IMR-90 (cell line): Measurements from ENCODE around the gene MYO5A. TPM values are rescaled to one million over a fixed set of nuclear protein-coding genes. Genes with fewer than 3 reads are reported as not detected.

Experiments
- ATAC-seq: fragments of 200-7000 bp; cut with Tn5 transposase; 2 replicates; pipeline ENCODE4 v1.9.1; 2020; ENCODE audit warnings: low read depth, mild to moderate bottlenecking, moderate library complexity
- BruUV-seq: library from RNA; stranded (reverse); fragments of 400-500 nt; replicated peaks from 2 replicates; lab custom pipeline; 2021; lab: Mats Ljungman, UMichigan
- CTCF ChIA-PET: fragments of 300-600 bp; formaldehyde crosslinking; extraction: SDS; loops from one replicate; lab custom pipeline; 2021; ENCODE audit warnings: antibody characterized with exemption; lab: Yijun Ruan, JAX
- POLR2A ChIA-PET: fragments of 300-600 bp; sonication (Branson Sonifier 250); formaldehyde crosslinking; loops from one replicate; lab custom pipeline; 2022; ENCODE audit warnings: antibody characterized with exemption; ENCODE audit not compliant: unreplicated experiment; lab: Charles Lee
- DNase-seq: peaks from one replicate; pipeline ENCODE4 v3.0.0; 2013
- H2AFZ ChIP-seq: replicated peaks from 2 replicates; pipeline ENCODE3; 2013; ENCODE audit warnings: low read length, mild to moderate bottlenecking; ENCODE audit not compliant: poor library complexity
- H2AK5ac ChIP-seq: 2 replicates; pipeline ENCODE4 v1.6.1; 2013; ENCODE audit warnings: low read depth, low read length, inconsistent platforms
- H2AK9ac ChIP-seq: replicated peaks from 2 replicates; pipeline ENCODE3; 2013; ENCODE audit warnings: mild to moderate bottlenecking, low read depth, low read length, moderate library complexity; ENCODE audit not compliant: poor library complexity
- H2BK120ac ChIP-seq: 2 replicates; pipeline ENCODE4 v1.6.1; 2013; ENCODE audit warnings: low read depth, low read length, inconsistent platforms
- H2BK15ac ChIP-seq: 3 replicates; pipeline ENCODE4 v1.6.1; 2013; ENCODE audit warnings: low read depth, low read length, inconsistent platforms
- H2BK20ac ChIP-seq: 2 replicates; pipeline ENCODE4 v1.6.1; 2013; ENCODE audit warnings: low read depth, mild to moderate bottlenecking, inconsistent platforms, low read length, moderate library complexity
- H2BK5ac ChIP-seq: 2 replicates; pipeline ENCODE4 v1.6.1; 2013; ENCODE audit warnings: mild to moderate bottlenecking, low read depth, low read length, inconsistent platforms; ENCODE audit not compliant: poor library complexity, severe bottlenecking
- H3K14ac ChIP-seq: replicated peaks from 2 replicates; pipeline ENCODE4 v1.6.1; 2013; ENCODE audit warnings: low read depth, low read length, inconsistent platforms
- H3K18ac ChIP-seq: 2 replicates; pipeline ENCODE4 v1.6.1; 2013; ENCODE audit warnings: low read depth, low read length, control low read depth
- H3K23ac ChIP-seq: 2 replicates; pipeline ENCODE4 v1.6.1; 2013; ENCODE audit warnings: low read depth, low read length, inconsistent platforms
- H3K27ac ChIP-seq: 2 replicates; pipeline ENCODE4 v1.5.1; 2013; ENCODE audit warnings: mild to moderate bottlenecking, control low read depth, low read length; ENCODE audit not compliant: insufficient read depth
- H3K27me3 ChIP-seq: 2 replicates; pipeline ENCODE4 v1.6.1; 2013; ENCODE audit warnings: low read length; ENCODE audit not compliant: control insufficient read depth, insufficient read depth
- H3K36me3 ChIP-seq: 2 replicates; pipeline ENCODE4 v1.6.1; 2013; ENCODE audit warnings: low read length, mixed read lengths; ENCODE audit not compliant: control insufficient read depth, insufficient read depth
- H3K4ac ChIP-seq: 2 replicates; pipeline ENCODE4 v1.6.1; 2013; ENCODE audit warnings: low read depth, low read length, inconsistent platforms
- H3K4me1 ChIP-seq: 2 replicates; pipeline ENCODE4 v1.6.1; 2013; ENCODE audit warnings: low read length, mixed read lengths; ENCODE audit not compliant: control insufficient read depth, insufficient read depth
- H3K4me2 ChIP-seq: 2 replicates; pipeline ENCODE4 v1.6.1; 2013; ENCODE audit warnings: low read depth, mild to moderate bottlenecking, control low read depth, low read length, moderate library complexity
- H3K4me3 ChIP-seq: 2 replicates; pipeline ENCODE4 v1.5.1; 2013; ENCODE audit warnings: low read depth, mild to moderate bottlenecking, control low read depth, low read length, moderate library complexity; ENCODE audit not compliant: insufficient read depth
- H3K56ac ChIP-seq: 2 replicates; pipeline ENCODE4 v1.6.1; 2013; ENCODE audit warnings: low read length, inconsistent platforms; ENCODE audit not compliant: insufficient read depth; ENCODE audit errors: extremely low read depth
- H3K79me1 ChIP-seq, 2 experiments: 2 replicates each; pipeline ENCODE4 v1.6.1; 2013; ENCODE audit warnings: low read length in 2 of 2, inconsistent platforms in 1 of 2, low read depth in 1 of 2
- H3K9ac ChIP-seq: 2 replicates; pipeline ENCODE4 v1.6.1; 2013; ENCODE audit warnings: low read depth, low read length, control low read depth
- H3K9me1 ChIP-seq: 2 replicates; pipeline ENCODE4 v1.6.1; 2013; ENCODE audit warnings: low read length, inconsistent platforms; ENCODE audit not compliant: insufficient read depth
- H3K9me3 ChIP-seq: 2 replicates; pipeline ENCODE4 v1.6.1; 2013; ENCODE audit warnings: low read length; ENCODE audit not compliant: control insufficient read depth, insufficient read depth
- H4K20me1 ChIP-seq: 2 replicates; pipeline ENCODE4 v1.6.1; 2013; ENCODE audit warnings: low read length, inconsistent platforms; ENCODE audit not compliant: insufficient read depth
- H4K5ac ChIP-seq: 2 replicates; pipeline ENCODE4 v1.6.1; 2013; ENCODE audit warnings: mild to moderate bottlenecking, low read depth, low read length, control low read depth
- H4K8ac ChIP-seq, 2 experiments: 2 replicates each; pipeline ENCODE4 v1.6.1; 2013; ENCODE audit warnings: low read depth in 2 of 2, low read length in 2 of 2, control low read depth in 1 of 2, inconsistent platforms in 1 of 2
- H4K91ac ChIP-seq: 2 replicates; pipeline ENCODE4 v1.6.1; 2013; ENCODE audit warnings: low read depth, low read length, inconsistent platforms; ENCODE audit not compliant: insufficient read depth
- FOS ChIP-seq: fragments of 150-350 bp; IDR thresholded peaks from 2 replicates; pipeline ENCODE4 v1.6.1; 2016; ENCODE audit warnings: low read depth, low read length
- MXI1 ChIP-seq: IDR thresholded peaks from 2 replicates; pipeline ENCODE4 v1.6.1; 2012; ENCODE audit warnings: low read depth, mild to moderate bottlenecking, low read length, moderate library complexity, borderline replicate concordance
- RAD21 ChIP-seq: IDR thresholded peaks from 2 replicates; pipeline ENCODE4 v1.6.1; 2012; ENCODE audit warnings: low read length, improper control_type of control experiment
- RCOR1 ChIP-seq: IDR thresholded peaks from 2 replicates; pipeline ENCODE4 v1.6.1; 2012; ENCODE audit warnings: mild to moderate bottlenecking, low read length, improper control_type of control experiment; ENCODE audit not compliant: insufficient replicate concordance
- WGBS, 2 experiments: methylation state at CpG; one replicate each; pipeline versions ENCODE4 v1.1.5 to v1.1.7; 2013; ENCODE audit warnings: missing lambda C conversion rate in 2 of 2; ENCODE audit not compliant: insufficient read length in 1 of 2; ENCODE audit errors: extremely low coverage in 2 of 2; 5-methylcytosine and 5-hydroxymethylcytosine counted together
- dilution Hi-C: fragments of 300-500 bp; cut with HindIII; formaldehyde crosslinking; loops from one replicate; pipeline ENCODE4 v1.14.3; 2018; ENCODE audit warnings: low sequenced_read_pairs; ENCODE audit not compliant: unreplicated experiment
- in situ Hi-C: fragments of 300-500 bp; cut with MboI; formaldehyde crosslinking; loops from 3 replicates; pipeline ENCODE4 v1.14.3; 2019; ENCODE audit warnings: low sequenced_read_pairs, inconsistent platforms, mixed read lengths
- intact Hi-C: fragments of 100-400 bp; cut with micrococcal nuclease; formaldehyde crosslinking; loops from 2 replicates; pipeline ENCODE4 v1.10.0; 2022
- polyA plus RNA-seq, 3 experiments: library from polyadenylated mRNA; depleted of rRNA; stranded (reverse); fragments of >200 nt; gene quantifications; 2 replicates each; pipeline ENCODE4 v1.2.3, GENCODE V29; 2012; ENCODE audit warnings: low replicate concordance in 1 of 3
- total RNA-seq: library from RNA; depleted of rRNA; stranded (reverse); fragments of >200 nt; gene quantifications from 2 replicates; pipeline ENCODE4 v1.2.3, GENCODE V29; 2012
- TF ChIP-seq, protein P1 (sequence below): conservative IDR thresholded peaks from 2 replicates; pipeline ENCODE4 v1.5.1; 2012; ENCODE audit warnings: mild to moderate bottlenecking, low read depth, low read length, improper control_type of control experiment

MYO5A gene
- total and polyA plus RNA-seq, 2 of the 4 experiments (the other 2 are of a cell fraction): 19.4 to 69.2 TPM

DNA sequence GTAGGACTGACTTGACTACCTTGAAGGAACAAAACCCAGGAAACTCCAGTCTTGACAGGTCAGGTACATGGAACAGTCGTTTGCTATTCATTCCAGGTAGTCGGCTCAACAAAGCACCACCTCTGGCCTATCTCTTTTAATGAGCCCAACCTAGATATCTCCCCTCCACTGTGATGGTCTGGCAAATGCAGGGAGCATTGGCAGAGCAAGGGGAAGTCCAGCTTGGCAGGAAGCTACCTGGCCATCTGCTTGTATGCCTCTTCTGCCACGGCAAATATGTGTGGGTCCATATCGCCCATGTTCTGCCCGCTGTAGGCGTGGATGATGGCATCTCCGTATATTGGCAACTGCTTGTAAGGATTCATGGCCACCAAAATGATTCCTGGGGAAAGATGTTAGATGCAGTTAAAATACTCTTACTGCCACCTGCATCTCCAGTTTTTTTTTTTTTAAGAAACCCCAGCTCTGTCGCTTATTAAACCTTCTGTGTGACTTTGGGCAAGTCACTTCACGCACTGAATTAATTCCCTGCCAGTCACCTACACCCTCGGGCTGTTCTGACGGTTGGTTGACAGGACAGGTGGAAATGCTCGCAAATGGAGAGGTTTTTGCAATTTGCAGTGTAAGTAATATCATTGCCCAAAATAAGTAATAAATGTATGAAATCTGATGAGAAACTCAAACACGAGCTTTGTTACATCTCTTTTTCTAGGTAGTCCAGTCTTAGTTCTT, 249.9 kb downstream of the MYO5A start:
- dilution Hi-C loops: no loop called here
- CTCF ChIA-PET: no interaction called here
- BruUV-seq: no TSS peak

More for the DNA sequence above, 249.9 kb downstream of the MYO5A start:
- Histone ChIP-seq H3K4me3 (no peak overlapping the region), H4K91ac (no peak overlapping the region), H3K14ac (no peak overlapping the region), H3K9ac (no peak overlapping the region), H3K27me3 (peaks cover 62% of the 10 kb centered on the region), H2BK15ac (no peak overlapping the region), H4K8ac (no peak overlapping the region), H2BK5ac (no peak overlapping the region), H2AK9ac (no peak overlapping the region), H3K4me1 (no peaks in the 10 kb centered on the region), H2AFZ (no peak overlapping the region), H4K20me1 (no peaks in the 10 kb centered on the region), H3K27ac (no peak overlapping the region), H3K56ac (no peak overlapping the region), H2BK120ac (no peak overlapping the region), H3K18ac (no peak overlapping the region), H4K5ac (no peak overlapping the region), H3K79me1 (no peaks in the 10 kb centered on the region), H3K4ac (no peak overlapping the region), H2AK5ac (no peak overlapping the region), H3K4me2 (no peak overlapping the region), H3K9me3 (no peaks in the 10 kb centered on the region), H3K23ac (no peak overlapping the region), H3K9me1 (no peaks in the 10 kb centered on the region; the same call in 1 of the 2 replicates), H3K36me3 (no peaks in the 10 kb centered on the region), H2BK20ac (no peak overlapping the region)
- 96% methylated on average over 4 of the region's 13 CpGs; no CpG with 5 or more reads in 1 of the 2 experiments for WGBS, 2 experiments
- POLR2A ChIA-PET: no interaction called here
- no peak for TF ChIP-seq FOS
- no peak for TF ChIP-seq RAD21
- TF ChIP-seq, protein P1, sequence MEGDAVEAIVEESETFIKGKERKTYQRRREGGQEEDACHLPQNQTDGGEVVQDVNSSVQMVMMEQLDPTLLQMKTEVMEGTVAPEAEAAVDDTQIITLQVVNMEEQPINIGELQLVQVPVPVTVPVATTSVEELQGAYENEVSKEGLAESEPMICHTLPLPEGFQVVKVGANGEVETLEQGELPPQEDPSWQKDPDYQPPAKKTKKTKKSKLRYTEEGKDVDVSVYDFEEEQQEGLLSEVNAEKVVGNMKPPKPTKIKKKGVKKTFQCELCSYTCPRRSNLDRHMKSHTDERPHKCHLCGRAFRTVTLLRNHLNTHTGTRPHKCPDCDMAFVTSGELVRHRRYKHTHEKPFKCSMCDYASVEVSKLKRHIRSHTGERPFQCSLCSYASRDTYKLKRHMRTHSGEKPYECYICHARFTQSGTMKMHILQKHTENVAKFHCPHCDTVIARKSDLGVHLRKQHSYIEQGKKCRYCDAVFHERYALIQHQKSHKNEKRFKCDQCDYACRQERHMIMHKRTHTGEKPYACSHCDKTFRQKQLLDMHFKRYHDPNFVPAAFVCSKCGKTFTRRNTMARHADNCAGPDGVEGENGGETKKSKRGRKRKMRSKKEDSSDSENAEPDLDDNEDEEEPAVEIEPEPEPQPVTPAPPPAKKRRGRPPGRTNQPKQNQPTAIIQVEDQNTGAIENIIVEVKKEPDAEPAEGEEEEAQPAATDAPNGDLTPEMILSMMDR: no peak
- TF ChIP-seq MXI1: no peak
- no peak for TF ChIP-seq RCOR1
- intact Hi-C loops: no loop called here
- DNase-seq (no peak), ATAC-seq (no peak)
- in situ Hi-C loops: no loop called here
